Transverse colon (tissue), 4 donors: ENCODE data around the gene OLR1. TPM values are rescaled to one million over a fixed set of nuclear protein-coding genes. Genes with fewer than 3 reads are reported as not detected.

ENCODE experiments used
- DNase-seq: peaks from one replicate; pipeline ENCODE4 v3.0.0-alpha.2; 2019
- H3K27ac ChIP-seq, 4 donors: fragments of 200-600 bp; sonication (generic); 2 replicates each; pipeline ENCODE4 v1.5.1; 2016 to 2018; ENCODE audit warnings: inconsistent platforms in 4 of 4
- H3K27me3 ChIP-seq: fragments of 200-600 bp; sonication (generic); 2 replicates; pipeline ENCODE4 v1.5.1; 2017; ENCODE audit warnings: inconsistent platforms
- H3K36me3 ChIP-seq, 4 donors: fragments of 200-600 bp; sonication (generic); 2 replicates each; pipeline ENCODE4 v1.5.1; 2017 to 2019; ENCODE audit warnings: inconsistent platforms in 4 of 4
- H3K4me1 ChIP-seq, 4 donors: fragments of 200-600 bp; sonication (generic); 2 replicates each; pipeline ENCODE4 v1.5.1; 2017 to 2020; ENCODE audit warnings: inconsistent platforms in 4 of 4
- H3K4me3 ChIP-seq, 4 donors: fragments of 200-600 bp; sonication (generic); 1 replicate in 1 of 4; 2 replicates in 3 of 4; pipeline versions ENCODE4 v1.5.1 to v1.6.1; 2017 to 2019; ENCODE audit warnings: inconsistent platforms in 4 of 4
- H3K9me3 ChIP-seq, 2 donors: fragments of 200-600 bp; sonication (generic); 2 replicates each; pipeline ENCODE4 v1.5.1; 2017 to 2019; ENCODE audit warnings: inconsistent platforms in 2 of 2
- EP300 ChIP-seq: sonication (generic); formaldehyde crosslinking; IDR thresholded peaks from one replicate; pipeline ENCODE4 v1.6.1; 2017; ENCODE audit warnings: antibody characterized with exemption, low read depth
- POLR2A ChIP-seq: fragments of 450-650 bp; IDR thresholded peaks from one replicate; pipeline ENCODE4 v1.6.1; 2016; ENCODE audit warnings: antibody characterized with exemption, mild to moderate bottlenecking, moderate library complexity
- POLR2AphosphoS5 ChIP-seq, 3 donors: sonication (generic); formaldehyde crosslinking; IDR thresholded peaks; one replicate each; pipeline ENCODE4 v1.6.1; 2016; ENCODE audit warnings: antibody characterized with exemption in 3 of 3
- WGBS, 2 donors: methylation state at CpG; one replicate each; pipeline ENCODE4 v1.1.5; 2018; ENCODE audit warnings: low coverage in 1 of 2; 5-methylcytosine and 5-hydroxymethylcytosine counted together
- in situ Hi-C, 4 donors: fragments of 200-750 bp; cut with MboI; loops; one replicate each; pipeline versions ENCODE4 v1.15.0 to v1.15.1; 2017; ENCODE audit warnings: low sequenced_read_pairs in 3 of 4, low pct_ligation_motif_present in 1 of 4, low pct_unique_long_range_greater_than_20kb in 1 of 4
- intact Hi-C: fragments of 100-400 bp; cut with DNase I; formaldehyde crosslinking; loops from one replicate; pipeline ENCODE4 v1.15.1; 2023; ENCODE audit warnings: low total_unique reads
- total RNA-seq, 4 donors: library from RNA; depleted of rRNA; stranded (reverse); fragments of >200 nt; gene quantifications; one replicate each; pipeline ENCODE4 v1.1.0, GENCODE V29; 2016
- TF ChIP-seq, protein P1 (sequence below), 5 experiments: fragments of 200-600 bp in 3 of 5; fragments of 450-650 bp in 2 of 5; sonication (generic) in 3 of 5; IDR thresholded peaks; 1 replicate in 2 of 5; 2 replicates in 3 of 5; pipeline ENCODE4 v1.5.1; 2016 to 2017; ENCODE audit warnings: antibody characterized with exemption in 5 of 5, inconsistent platforms in 3 of 5, mild to moderate bottlenecking in 2 of 5, moderate library complexity in 1 of 5

OLR1 gene
- total RNA-seq, 4 donors from 2014 or later: 0.96 TPM; not detected in 3

DNA sequence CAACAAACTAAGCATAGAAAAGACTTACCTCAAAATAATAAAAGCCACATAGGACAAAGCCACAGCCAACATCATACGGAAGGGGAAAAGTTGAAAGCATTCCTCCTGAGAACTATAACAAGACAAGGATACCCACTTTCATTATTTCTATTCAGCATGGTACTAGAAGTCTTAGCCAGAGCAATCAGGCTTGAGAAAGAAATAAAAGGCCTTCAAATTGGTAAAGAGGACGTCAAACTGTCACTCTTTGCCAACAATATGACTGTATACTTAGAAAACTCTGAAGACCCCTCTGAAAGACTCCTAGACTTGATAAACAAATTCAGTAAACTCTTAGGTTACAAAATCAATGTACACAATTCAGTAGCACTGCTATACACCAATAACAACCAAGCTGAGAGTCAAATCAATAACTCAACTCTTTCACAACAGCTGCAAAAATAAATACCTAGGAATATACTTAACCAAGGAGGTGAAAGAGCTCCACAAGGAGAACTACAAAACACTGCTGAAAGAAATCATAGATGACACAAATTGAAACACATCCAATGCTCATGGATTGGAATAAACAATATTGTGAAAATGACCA lies 61.6 kb downstream of the OLR1 start:
- intact Hi-C loops: no loop called here
- TF ChIP-seq POLR2A (no peak), EP300 (no peak), POLR2AphosphoS5 (IDR thresholded peaks at IDR 0.05) (no peak)
- TF ChIP-seq, protein P1, sequence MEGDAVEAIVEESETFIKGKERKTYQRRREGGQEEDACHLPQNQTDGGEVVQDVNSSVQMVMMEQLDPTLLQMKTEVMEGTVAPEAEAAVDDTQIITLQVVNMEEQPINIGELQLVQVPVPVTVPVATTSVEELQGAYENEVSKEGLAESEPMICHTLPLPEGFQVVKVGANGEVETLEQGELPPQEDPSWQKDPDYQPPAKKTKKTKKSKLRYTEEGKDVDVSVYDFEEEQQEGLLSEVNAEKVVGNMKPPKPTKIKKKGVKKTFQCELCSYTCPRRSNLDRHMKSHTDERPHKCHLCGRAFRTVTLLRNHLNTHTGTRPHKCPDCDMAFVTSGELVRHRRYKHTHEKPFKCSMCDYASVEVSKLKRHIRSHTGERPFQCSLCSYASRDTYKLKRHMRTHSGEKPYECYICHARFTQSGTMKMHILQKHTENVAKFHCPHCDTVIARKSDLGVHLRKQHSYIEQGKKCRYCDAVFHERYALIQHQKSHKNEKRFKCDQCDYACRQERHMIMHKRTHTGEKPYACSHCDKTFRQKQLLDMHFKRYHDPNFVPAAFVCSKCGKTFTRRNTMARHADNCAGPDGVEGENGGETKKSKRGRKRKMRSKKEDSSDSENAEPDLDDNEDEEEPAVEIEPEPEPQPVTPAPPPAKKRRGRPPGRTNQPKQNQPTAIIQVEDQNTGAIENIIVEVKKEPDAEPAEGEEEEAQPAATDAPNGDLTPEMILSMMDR (IDR thresholded peaks at IDR 0.05): no peak
- in situ Hi-C loops: no loop called here
- DNase-seq: no peak
- Histone ChIP-seq H3K4me1 (no peaks in the 10 kb centered on the region), H3K27me3 (no peaks in the 10 kb centered on the region), H3K27ac (no peak overlapping the region), H3K9me3 (no peaks in the 10 kb centered on the region), H3K36me3 (no peaks in the 10 kb centered on the region), H3K4me3 (no peak overlapping the region)
- 76 to 84% methylated on average over 2 of the region's 2 CpGs for WGBS, 2 donors

Other genes with a start within 250 kb of the OLR1 start
- not detected for gene CLEC2A, start 239.8 kb downstream of the OLR1 start, total RNA-seq
- 1 to 10 TPM in 1 of 4 donors, under 1 TPM in 1, not detected in 2; 0.27 to 1.4 TPM for gene CLEC12A, start 200.7 kb downstream of the OLR1 start, total RNA-seq
- not detected for gene CLEC1B, start 173.0 kb downstream of the OLR1 start, total RNA-seq
- gene CLEC12B, start 161.5 kb downstream of the OLR1 start, total RNA-seq: not detected
- under 1 TPM in 1 of 4 donors, not detected in 3; 0.48 TPM for gene CLEC9A, start 141.4 kb downstream of the OLR1 start, total RNA-seq
- gene CLEC1A, start 73.1 kb downstream of the OLR1 start, total RNA-seq: 10 to 100 TPM in 1 of 4 donors, 1 to 10 TPM in 1, under 1 TPM in 1, not detected in 1; 0.55 to 14.1 (median 3.8) TPM
- gene CLEC7A, start 41.9 kb downstream of the OLR1 start, total RNA-seq: 10 to 100 TPM in 1 of 4 donors, 1 to 10 TPM in 3; 2.9 to 83.4 (median 4.6) TPM
- not detected for gene TMEM52B, start 6.9 kb upstream of the OLR1 start, total RNA-seq
- gene GABARAPL1, start 40.7 kb upstream of the OLR1 start, total RNA-seq: 10 to 100 TPM; 33.6 to 65.3 (median 59.5) TPM
- gene KLRD1, start 135.7 kb upstream of the OLR1 start, total RNA-seq: 1 to 10 TPM in 3 of 4 donors, under 1 TPM in 1; 0.20 to 8.6 (median 2.6) TPM
- 1 to 10 TPM in 3 of 4 donors, not detected in 1; 4.9 to 5.4 (median 5.0) TPM for gene KLRK1, start 217.9 kb upstream of the OLR1 start, total RNA-seq
- gene KLRC4, start 237.6 kb upstream of the OLR1 start, total RNA-seq: 1 to 10 TPM in 2 of 4 donors, not detected in 2; 1.4 to 2.2 TPM
- gene KLRC3, start 248.5 kb upstream of the OLR1 start, total RNA-seq: not detected